ENCODE results near the gene LRPAP1.

DNA sequence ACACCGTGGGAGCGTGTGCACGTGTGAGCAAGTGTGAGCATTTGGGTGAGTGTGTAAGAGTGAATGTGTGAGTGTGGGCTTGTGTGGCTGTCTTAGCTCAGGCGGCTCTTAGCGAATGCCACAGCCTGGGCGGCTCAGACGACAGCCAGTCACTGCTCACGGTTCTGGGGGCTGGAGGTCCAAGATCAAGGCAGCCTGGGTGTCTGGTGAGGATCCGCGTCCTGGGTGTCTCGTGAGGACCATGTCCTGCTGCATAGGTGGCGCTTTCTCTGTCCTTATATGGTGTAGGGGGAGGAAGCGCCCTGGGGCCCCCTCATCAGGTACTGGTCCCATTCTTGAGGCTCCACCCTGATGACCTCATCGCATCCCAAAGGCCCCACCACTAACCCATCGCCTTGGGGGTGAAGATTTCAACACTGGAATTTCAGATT, 64.6 kb downstream of the LRPAP1 start:
- TF ChIP-seq, protein P1, sequence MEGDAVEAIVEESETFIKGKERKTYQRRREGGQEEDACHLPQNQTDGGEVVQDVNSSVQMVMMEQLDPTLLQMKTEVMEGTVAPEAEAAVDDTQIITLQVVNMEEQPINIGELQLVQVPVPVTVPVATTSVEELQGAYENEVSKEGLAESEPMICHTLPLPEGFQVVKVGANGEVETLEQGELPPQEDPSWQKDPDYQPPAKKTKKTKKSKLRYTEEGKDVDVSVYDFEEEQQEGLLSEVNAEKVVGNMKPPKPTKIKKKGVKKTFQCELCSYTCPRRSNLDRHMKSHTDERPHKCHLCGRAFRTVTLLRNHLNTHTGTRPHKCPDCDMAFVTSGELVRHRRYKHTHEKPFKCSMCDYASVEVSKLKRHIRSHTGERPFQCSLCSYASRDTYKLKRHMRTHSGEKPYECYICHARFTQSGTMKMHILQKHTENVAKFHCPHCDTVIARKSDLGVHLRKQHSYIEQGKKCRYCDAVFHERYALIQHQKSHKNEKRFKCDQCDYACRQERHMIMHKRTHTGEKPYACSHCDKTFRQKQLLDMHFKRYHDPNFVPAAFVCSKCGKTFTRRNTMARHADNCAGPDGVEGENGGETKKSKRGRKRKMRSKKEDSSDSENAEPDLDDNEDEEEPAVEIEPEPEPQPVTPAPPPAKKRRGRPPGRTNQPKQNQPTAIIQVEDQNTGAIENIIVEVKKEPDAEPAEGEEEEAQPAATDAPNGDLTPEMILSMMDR (IDR thresholded peaks at IDR 0.05) = no peak
- TF ChIP-seq POLR2A (IDR thresholded peaks at IDR 0.05) = no peak
